Islet of Langerhans (tissue), 1 donor: ENCODE data around the gene CHMP2A.
"Not testable (repeated sequence)": the region's sequence is repeated elsewhere in the genome, so short reads cannot be mapped to it uniquely, and the experiment has no call there.

Source experiments
- FAIRE-seq: peaks from one replicate; lab custom pipeline; 2011; peaks lifted over from hg19 to GRCh38; lab: Jason Lieb, UNC

The CHMP2A gene

DNA sequence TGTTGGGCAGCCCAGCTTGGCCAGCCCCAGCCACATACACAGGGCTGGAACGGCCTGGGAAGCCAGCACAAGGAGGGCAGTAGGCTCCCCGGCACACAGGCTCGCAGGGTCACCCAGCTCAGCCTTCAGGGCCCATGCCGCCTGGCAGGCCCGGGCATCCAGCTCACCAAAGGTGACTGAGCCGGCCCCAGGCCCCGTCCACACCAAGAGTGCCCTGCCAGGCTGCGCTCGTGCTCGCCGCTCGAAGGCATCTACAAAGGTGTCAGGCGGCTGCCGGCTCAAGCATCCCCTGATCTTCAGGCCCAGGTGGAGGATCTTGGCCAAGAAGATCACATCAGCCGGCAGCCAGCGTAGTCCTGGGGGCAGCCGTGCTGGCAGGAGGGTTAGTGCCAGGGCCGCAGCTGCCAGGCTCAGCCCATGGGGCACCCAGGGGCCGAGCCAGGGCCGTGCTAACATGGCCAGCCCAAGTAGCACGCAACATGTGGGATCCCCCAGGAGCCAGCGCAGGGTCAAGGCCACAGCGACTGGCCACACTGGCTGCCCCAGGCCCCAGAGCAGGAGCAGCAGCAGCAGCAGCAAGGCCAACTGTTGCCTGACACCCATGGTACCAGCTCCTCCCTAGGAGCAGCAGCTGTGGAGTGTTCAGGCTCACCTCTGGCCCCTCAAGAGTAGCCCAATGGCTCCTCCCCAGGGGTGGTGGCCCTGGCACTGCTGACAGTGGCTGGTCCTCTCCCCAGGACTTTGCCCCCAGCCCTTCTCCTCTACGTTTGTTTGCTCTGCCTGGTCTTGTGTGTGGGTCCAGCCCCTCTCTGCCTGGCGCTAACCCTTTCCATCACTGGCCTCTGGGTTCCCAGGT, 43.3 kb downstream of the CHMP2A start, which contains the start of gene SLC27A5:
SLC27A5 (minus strand) TSS at position 640 of the 856 bp plus-strand sequence; CDS start at position 603, 37 bp downstream.
- no peak for FAIRE-seq

DNA sequence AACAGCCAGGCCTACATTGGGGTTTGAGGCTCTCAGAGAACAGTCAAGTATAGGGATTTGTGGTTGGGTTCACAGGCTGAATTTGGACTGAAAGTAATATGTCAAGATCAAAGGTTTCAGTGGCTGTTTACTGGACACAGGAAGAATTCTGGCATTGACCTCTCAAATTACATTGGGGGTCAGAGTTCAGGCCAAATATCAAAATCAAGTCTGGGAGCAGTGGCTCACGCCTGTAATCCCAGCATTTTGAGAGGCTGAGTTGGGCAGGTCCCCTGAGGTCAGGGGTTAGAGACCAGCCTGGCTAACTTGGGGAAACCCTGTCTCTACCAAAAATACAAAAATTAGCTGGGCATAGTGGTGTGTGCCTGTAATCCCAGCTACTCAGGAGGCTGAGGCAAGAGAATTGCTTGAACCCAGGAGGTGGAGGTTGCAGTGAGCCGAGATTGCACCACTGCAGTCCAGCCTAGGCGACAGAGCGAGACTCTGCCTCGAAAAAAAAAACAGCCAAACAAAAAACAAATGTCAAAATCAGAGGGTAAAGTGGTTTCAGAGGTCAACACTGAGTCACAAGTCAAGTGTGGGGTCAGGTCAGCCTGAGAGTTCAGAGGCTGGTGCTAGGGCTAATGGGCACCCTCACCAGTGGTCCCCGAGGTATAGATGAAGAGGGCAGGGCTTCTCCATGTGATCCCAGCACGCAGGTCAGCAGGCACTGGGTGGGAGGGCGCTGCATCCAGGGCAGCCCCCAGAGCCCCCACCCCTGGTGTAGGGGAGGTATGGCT, 44.6 kb downstream of the CHMP2A start:
- no peak for FAIRE-seq

DNA sequence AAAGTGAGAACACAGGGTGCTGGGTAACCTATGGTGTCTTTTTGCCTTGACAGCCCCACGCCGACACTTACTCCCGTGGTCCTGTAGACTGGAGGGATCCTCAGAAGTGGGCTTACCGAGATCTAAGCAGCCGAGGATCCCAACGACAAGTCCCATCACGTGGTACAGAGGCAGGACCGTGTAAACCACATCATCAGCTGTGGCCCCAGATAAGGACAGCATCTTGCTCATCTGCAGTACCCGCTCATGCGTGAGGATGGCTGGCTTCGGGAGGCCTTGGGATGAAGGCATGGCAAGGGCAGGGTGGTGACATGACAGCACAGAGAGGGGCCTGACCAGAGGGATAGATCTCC, 45.2 kb downstream of the CHMP2A start:
- FAIRE-seq, result no peak

- FAIRE-seq, result not testable (repeated sequence)
Measured at GRCh38 chr19:58507602-58508223, 47.2 kb downstream of the CHMP2A start.
